CD4-positive, alpha-beta memory T cell (primary cell): ENCODE data around the gene IFIT3. TPM values are rescaled to one million over a fixed set of nuclear protein-coding genes. Genes with fewer than 3 reads are reported as not detected.

ENCODE experiments used
- polyA plus RNA-seq, 2 donors: library from polyadenylated mRNA; unstranded; fragments of 300-500 nt; fragmentation: Illumina TruSeq; gene quantifications; one replicate each; pipeline ENCODE4 v1.2.3, GENCODE V29; 2021
- total RNA-seq, 2 experiments: library from RNA; stranded (reverse); gene quantifications; one replicate each; pipeline ENCODE4 v1.2.3, GENCODE V29; 2021

IFIT3 gene
- total and polyA plus RNA-seq, 4 experiments from 2014 or later: 3.1 to 10.4 (median 4.2) TPM

Other genes with a start within 250 kb of the IFIT3 start
- gene CH25H, start 120.7 kb upstream of the IFIT3 start, total RNA-seq: not detected
- gene CH25H, start 120.7 kb upstream of the IFIT3 start, polyA plus RNA-seq: under 1 TPM; 0.10 to 0.46 TPM
- gene LIPA, start 76.2 kb upstream of the IFIT3 start, total RNA-seq: 10 to 100 TPM; 55.5 to 60.2 TPM
- gene LIPA, start 76.2 kb upstream of the IFIT3 start, polyA plus RNA-seq: 100 to 1,000 TPM in 1 of 2 donors, 10 to 100 TPM in 1; 91.3 to 147 TPM
- 10 to 100 TPM; 10.4 to 10.7 TPM for gene IFIT2, start 26.0 kb upstream of the IFIT3 start, total RNA-seq
- gene IFIT2, start 26.0 kb upstream of the IFIT3 start, polyA plus RNA-seq: 1 to 10 TPM; 3.5 to 9.2 TPM
- gene IFIT1B, start 50.1 kb downstream of the IFIT3 start, total RNA-seq: not detected
- gene IFIT1B, start 50.1 kb downstream of the IFIT3 start, polyA plus RNA-seq: not detected
- gene IFIT1, start 64.6 kb downstream of the IFIT3 start, total RNA-seq: 1 to 10 TPM; 5.1 to 6.3 TPM
- gene IFIT1, start 64.6 kb downstream of the IFIT3 start, polyA plus RNA-seq: 10 to 100 TPM in 1 of 2 donors, 1 to 10 TPM in 1; 4.3 to 15.2 TPM
- gene IFIT5, start 86.6 kb downstream of the IFIT3 start, total RNA-seq: 10 to 100 TPM; 24.6 to 25.6 TPM
- gene IFIT5, start 86.6 kb downstream of the IFIT3 start, polyA plus RNA-seq: 10 to 100 TPM; 12.2 to 13.6 TPM
- not detected for gene SLC16A12, start 207.6 kb downstream of the IFIT3 start, total RNA-seq
- not detected for gene SLC16A12, start 207.6 kb downstream of the IFIT3 start, polyA plus RNA-seq